Measurements from ENCODE around the gene TRIP10. TPM values are rescaled to one million over a fixed set of nuclear protein-coding genes. Genes with fewer than 3 reads are reported as not detected.
A peak's percentile ranks its signal among the peaks of the same experiment; 100 is the strongest.

Gene TRIP10
- total and polyA plus RNA-seq, 2 of the 13 experiments (the other 11 are each of a cell fraction or from before 2014, with no cell fraction given): 32.5 to 33.2 TPM

GRCh38 chr19:6740589-6741343 is 1.3 kb downstream of the TRIP10 start (continued):
- TF ChIP-seq NFAT5 (CRISPR knock-in tag; IDR thresholded peaks at IDR 0.05) (no peak), ZNF513 (CRISPR knock-in tag; conservative IDR thresholded peaks at IDR 0.05) (no peak), ZNF460 (CRISPR knock-in tag; IDR thresholded peaks at IDR 0.05; ENCODE audit: borderline replicate concordance) (no peak), ZNF749 (CRISPR knock-in tag; IDR thresholded peaks at IDR 0.05; ENCODE audit: borderline replicate concordance) (no peak), MATR3 (CRISPR knock-in tag; IDR thresholded peaks at IDR 0.05) (no peak), ZNF556 (CRISPR knock-in tag; IDR thresholded peaks at IDR 0.05; ENCODE audit: borderline replicate concordance) (no peak), ZNF777 (CRISPR knock-in tag; IDR thresholded peaks at IDR 0.05) (no peak), KLF16 (CRISPR knock-in tag; IDR thresholded peaks at IDR 0.05) (peak in 1 of 2 experiments; percentile 61; a peak in 1 of 4 replicates), CEBPZ (IDR thresholded peaks at IDR 0.05; ENCODE audit: low read length) (no peak), ZNF33B (CRISPR knock-in tag; IDR thresholded peaks at IDR 0.05) (no peak), ZNF672 (CRISPR knock-in tag; IDR thresholded peaks at IDR 0.05) (no peak), FOXK1 (CRISPR knock-in tag; IDR thresholded peaks at IDR 0.05; ENCODE audit: borderline replicate concordance, low read depth) (no peak), FOXA3 (CRISPR knock-in tag; IDR thresholded peaks at IDR 0.05) (0 out of 2 replicates have a peak, but pooled peaks have one; percentile 8), NFYB (CRISPR knock-in tag; IDR thresholded peaks at IDR 0.05) (no peak), HHEX (CRISPR knock-in tag; IDR thresholded peaks at IDR 0.05) (no peak)
- TF ChIP-seq, protein P1, sequence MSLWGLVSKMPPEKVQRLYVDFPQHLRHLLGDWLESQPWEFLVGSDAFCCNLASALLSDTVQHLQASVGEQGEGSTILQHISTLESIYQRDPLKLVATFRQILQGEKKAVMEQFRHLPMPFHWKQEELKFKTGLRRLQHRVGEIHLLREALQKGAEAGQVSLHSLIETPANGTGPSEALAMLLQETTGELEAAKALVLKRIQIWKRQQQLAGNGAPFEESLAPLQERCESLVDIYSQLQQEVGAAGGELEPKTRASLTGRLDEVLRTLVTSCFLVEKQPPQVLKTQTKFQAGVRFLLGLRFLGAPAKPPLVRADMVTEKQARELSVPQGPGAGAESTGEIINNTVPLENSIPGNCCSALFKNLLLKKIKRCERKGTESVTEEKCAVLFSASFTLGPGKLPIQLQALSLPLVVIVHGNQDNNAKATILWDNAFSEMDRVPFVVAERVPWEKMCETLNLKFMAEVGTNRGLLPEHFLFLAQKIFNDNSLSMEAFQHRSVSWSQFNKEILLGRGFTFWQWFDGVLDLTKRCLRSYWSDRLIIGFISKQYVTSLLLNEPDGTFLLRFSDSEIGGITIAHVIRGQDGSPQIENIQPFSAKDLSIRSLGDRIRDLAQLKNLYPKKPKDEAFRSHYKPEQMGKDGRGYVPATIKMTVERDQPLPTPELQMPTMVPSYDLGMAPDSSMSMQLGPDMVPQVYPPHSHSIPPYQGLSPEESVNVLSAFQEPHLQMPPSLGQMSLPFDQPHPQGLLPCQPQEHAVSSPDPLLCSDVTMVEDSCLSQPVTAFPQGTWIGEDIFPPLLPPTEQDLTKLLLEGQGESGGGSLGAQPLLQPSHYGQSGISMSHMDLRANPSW (CRISPR knock-in tag; IDR thresholded peaks at IDR 0.05; ENCODE audit: borderline replicate concordance): no peak

Data from HepG2 (cell line).